ENCODE measurements around the gene MRPL53. TPM values are rescaled to one million over a fixed set of nuclear protein-coding genes. Genes with fewer than 3 reads are reported as not detected.

MRPL53 gene
- total and polyA plus RNA-seq, 4 donors, result 12.6 to 72.5 (median 36.1) TPM

GRCh38 chr2:74489906-74490305, 17.4 kb upstream of the MRPL53 start:
- H3K27ac ChIP-seq (ENCODE audit: low read depth in 1 of 2, low read length in 2 of 2), result peak overlapping the region; percentile 22 to 50
- TF ChIP-seq RXRA (IDR thresholded peaks at IDR 0.05) (no peak), NR2F2 (IDR thresholded peaks at IDR 0.05) (no peak), SP1 (IDR thresholded peaks at IDR 0.05) (no peak), FOXA1 (IDR thresholded peaks at IDR 0.05) (no peak), GABPA (IDR thresholded peaks at IDR 0.05 in 1 of 2, conservative IDR thresholded peaks at IDR 0.05 in 1 of 2) (no peak), YY1 (IDR thresholded peaks at IDR 0.05) (no peak), FOXA2 (IDR thresholded peaks at IDR 0.05) (no peak), RAD21 (IDR thresholded peaks at IDR 0.05) (no peak), MAX (IDR thresholded peaks at IDR 0.05) (no peak), HNF4G (IDR thresholded peaks at IDR 0.05) (no peak)
- TF ChIP-seq, protein P1, sequence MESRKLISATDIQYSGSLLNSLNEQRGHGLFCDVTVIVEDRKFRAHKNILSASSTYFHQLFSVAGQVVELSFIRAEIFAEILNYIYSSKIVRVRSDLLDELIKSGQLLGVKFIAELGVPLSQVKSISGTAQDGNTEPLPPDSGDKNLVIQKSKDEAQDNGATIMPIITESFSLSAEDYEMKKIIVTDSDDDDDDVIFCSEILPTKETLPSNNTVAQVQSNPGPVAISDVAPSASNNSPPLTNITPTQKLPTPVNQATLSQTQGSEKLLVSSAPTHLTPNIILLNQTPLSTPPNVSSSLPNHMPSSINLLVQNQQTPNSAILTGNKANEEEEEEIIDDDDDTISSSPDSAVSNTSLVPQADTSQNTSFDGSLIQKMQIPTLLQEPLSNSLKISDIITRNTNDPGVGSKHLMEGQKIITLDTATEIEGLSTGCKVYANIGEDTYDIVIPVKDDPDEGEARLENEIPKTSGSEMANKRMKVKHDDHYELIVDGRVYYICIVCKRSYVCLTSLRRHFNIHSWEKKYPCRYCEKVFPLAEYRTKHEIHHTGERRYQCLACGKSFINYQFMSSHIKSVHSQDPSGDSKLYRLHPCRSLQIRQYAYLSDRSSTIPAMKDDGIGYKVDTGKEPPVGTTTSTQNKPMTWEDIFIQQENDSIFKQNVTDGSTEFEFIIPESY (IDR thresholded peaks at IDR 0.05), result no peak
- TF ChIP-seq, protein P2, sequence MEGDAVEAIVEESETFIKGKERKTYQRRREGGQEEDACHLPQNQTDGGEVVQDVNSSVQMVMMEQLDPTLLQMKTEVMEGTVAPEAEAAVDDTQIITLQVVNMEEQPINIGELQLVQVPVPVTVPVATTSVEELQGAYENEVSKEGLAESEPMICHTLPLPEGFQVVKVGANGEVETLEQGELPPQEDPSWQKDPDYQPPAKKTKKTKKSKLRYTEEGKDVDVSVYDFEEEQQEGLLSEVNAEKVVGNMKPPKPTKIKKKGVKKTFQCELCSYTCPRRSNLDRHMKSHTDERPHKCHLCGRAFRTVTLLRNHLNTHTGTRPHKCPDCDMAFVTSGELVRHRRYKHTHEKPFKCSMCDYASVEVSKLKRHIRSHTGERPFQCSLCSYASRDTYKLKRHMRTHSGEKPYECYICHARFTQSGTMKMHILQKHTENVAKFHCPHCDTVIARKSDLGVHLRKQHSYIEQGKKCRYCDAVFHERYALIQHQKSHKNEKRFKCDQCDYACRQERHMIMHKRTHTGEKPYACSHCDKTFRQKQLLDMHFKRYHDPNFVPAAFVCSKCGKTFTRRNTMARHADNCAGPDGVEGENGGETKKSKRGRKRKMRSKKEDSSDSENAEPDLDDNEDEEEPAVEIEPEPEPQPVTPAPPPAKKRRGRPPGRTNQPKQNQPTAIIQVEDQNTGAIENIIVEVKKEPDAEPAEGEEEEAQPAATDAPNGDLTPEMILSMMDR (IDR thresholded peaks at IDR 0.05; ENCODE audit: low read depth, low read length, missing input control), result no peak
- TF ChIP-seq, protein P3, sequence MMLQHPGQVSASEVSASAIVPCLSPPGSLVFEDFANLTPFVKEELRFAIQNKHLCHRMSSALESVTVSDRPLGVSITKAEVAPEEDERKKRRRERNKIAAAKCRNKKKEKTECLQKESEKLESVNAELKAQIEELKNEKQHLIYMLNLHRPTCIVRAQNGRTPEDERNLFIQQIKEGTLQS (IDR thresholded peaks at IDR 0.05), result no peak
- TF ChIP-seq, protein P4, sequence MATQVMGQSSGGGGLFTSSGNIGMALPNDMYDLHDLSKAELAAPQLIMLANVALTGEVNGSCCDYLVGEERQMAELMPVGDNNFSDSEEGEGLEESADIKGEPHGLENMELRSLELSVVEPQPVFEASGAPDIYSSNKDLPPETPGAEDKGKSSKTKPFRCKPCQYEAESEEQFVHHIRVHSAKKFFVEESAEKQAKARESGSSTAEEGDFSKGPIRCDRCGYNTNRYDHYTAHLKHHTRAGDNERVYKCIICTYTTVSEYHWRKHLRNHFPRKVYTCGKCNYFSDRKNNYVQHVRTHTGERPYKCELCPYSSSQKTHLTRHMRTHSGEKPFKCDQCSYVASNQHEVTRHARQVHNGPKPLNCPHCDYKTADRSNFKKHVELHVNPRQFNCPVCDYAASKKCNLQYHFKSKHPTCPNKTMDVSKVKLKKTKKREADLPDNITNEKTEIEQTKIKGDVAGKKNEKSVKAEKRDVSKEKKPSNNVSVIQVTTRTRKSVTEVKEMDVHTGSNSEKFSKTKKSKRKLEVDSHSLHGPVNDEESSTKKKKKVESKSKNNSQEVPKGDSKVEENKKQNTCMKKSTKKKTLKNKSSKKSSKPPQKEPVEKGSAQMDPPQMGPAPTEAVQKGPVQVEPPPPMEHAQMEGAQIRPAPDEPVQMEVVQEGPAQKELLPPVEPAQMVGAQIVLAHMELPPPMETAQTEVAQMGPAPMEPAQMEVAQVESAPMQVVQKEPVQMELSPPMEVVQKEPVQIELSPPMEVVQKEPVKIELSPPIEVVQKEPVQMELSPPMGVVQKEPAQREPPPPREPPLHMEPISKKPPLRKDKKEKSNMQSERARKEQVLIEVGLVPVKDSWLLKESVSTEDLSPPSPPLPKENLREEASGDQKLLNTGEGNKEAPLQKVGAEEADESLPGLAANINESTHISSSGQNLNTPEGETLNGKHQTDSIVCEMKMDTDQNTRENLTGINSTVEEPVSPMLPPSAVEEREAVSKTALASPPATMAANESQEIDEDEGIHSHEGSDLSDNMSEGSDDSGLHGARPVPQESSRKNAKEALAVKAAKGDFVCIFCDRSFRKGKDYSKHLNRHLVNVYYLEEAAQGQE (IDR thresholded peaks at IDR 0.05), result no peak
- DNase-seq (ENCODE audit: low spot score), result no peak

More at GRCh38 chr2:74489906-74490305, 17.4 kb upstream of the MRPL53 start:
- H3K4me1 ChIP-seq (ENCODE audit: control insufficient read depth in 4 of 4, insufficient read depth in 4 of 4, low read length in 3 of 4), result peaks cover 39 to 73% (median 65%) of the 10 kb centered on the region in 4 donors
- WGBS, result 93% methylated on average over 9 of the region's 9 CpGs
- H3K27me3 ChIP-seq (ENCODE audit: control insufficient read depth in 4 of 4, insufficient read depth in 4 of 4, low read length in 3 of 4), result no peaks in the 10 kb centered on the region
- H3K36me3 ChIP-seq (ENCODE audit: control insufficient read depth in 4 of 4, insufficient read depth in 3 of 4, low read depth in 1 of 4, low read length in 3 of 4), result peaks cover 10 to 16% (median 14%) of the 10 kb centered on the region in 4 donors
- H3K4me3 ChIP-seq (ENCODE audit: low read depth in 1 of 3, low read length in 3 of 3), result peak overlapping the region in 1 of 3 donors; percentile 25
- no peak overlapping the region for H3K9ac ChIP-seq (ENCODE audit: low read depth in 1 of 2, low read length in 2 of 2)
- H3K9me3 ChIP-seq (ENCODE audit: control insufficient read depth in 4 of 4, low read length in 3 of 4), result no peaks in the 10 kb centered on the region
